ENCODE results near the gene GOLGA6B.

DNA sequence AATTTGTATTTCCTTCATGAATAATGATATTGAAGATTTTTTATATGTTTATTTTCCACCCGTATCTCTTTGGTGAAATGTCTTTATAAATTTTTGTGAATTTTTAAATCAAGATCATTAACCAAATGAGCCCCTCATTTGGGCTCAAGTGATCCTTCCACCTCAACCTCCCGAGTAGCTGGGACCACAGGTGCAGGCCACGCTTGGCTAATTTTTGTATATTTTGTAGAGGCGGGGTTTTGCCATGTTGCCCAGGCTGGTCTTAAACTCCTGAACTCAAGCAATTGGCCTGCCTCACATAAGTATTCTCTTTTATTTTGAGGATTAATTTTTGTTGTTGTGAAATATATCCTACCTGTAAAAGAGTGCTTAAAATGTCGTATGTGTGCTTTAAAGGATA lies 36.4 kb downstream of the GOLGA6B start:
- no peak for TF ChIP-seq EZH2 (IDR thresholded peaks at IDR 0.05)
- TF ChIP-seq POLR2AphosphoS5 (IDR thresholded peaks at IDR 0.05; ENCODE audit: borderline replicate concordance, low read depth, low read length): no peak
- TF ChIP-seq FOXP2 (optimal IDR thresholded peaks at IDR 0.05; ENCODE audit: control extremely low read depth, extremely low read length, insufficient read depth): no peak
